IMR-90 (cell line): ENCODE data around the gene COA6. TPM values are rescaled to one million over a fixed set of nuclear protein-coding genes. Genes with fewer than 3 reads are reported as not detected.

ENCODE experiments used
- ATAC-seq: fragments of 200-7000 bp; cut with Tn5 transposase; 2 replicates; pipeline ENCODE4 v1.9.1; 2020; ENCODE audit warnings: low read depth, mild to moderate bottlenecking, moderate library complexity
- BruUV-seq: library from RNA; stranded (reverse); fragments of 400-500 nt; replicated peaks from 2 replicates; lab custom pipeline; 2021; lab: Mats Ljungman, UMichigan
- CTCF ChIA-PET: fragments of 300-600 bp; formaldehyde crosslinking; extraction: SDS; loops from one replicate; lab custom pipeline; 2021; ENCODE audit warnings: antibody characterized with exemption; lab: Yijun Ruan, JAX
- POLR2A ChIA-PET: fragments of 300-600 bp; sonication (Branson Sonifier 250); formaldehyde crosslinking; loops from one replicate; lab custom pipeline; 2022; ENCODE audit warnings: antibody characterized with exemption; ENCODE audit not compliant: unreplicated experiment; lab: Charles Lee
- DNase-seq: peaks from one replicate; pipeline ENCODE4 v3.0.0; 2013
- H2AFZ ChIP-seq: replicated peaks from 2 replicates; pipeline ENCODE3; 2013; ENCODE audit warnings: low read length, mild to moderate bottlenecking; ENCODE audit not compliant: poor library complexity
- H2AK5ac ChIP-seq: 2 replicates; pipeline ENCODE4 v1.6.1; 2013; ENCODE audit warnings: low read depth, low read length, inconsistent platforms
- H2AK9ac ChIP-seq: replicated peaks from 2 replicates; pipeline ENCODE3; 2013; ENCODE audit warnings: mild to moderate bottlenecking, low read depth, low read length, moderate library complexity; ENCODE audit not compliant: poor library complexity
- H2BK120ac ChIP-seq: 2 replicates; pipeline ENCODE4 v1.6.1; 2013; ENCODE audit warnings: low read depth, low read length, inconsistent platforms
- H2BK15ac ChIP-seq: 3 replicates; pipeline ENCODE4 v1.6.1; 2013; ENCODE audit warnings: low read depth, low read length, inconsistent platforms
- H2BK20ac ChIP-seq: 2 replicates; pipeline ENCODE4 v1.6.1; 2013; ENCODE audit warnings: low read depth, mild to moderate bottlenecking, inconsistent platforms, low read length, moderate library complexity
- H2BK5ac ChIP-seq: 2 replicates; pipeline ENCODE4 v1.6.1; 2013; ENCODE audit warnings: mild to moderate bottlenecking, low read depth, low read length, inconsistent platforms; ENCODE audit not compliant: poor library complexity, severe bottlenecking
- H3K14ac ChIP-seq: replicated peaks from 2 replicates; pipeline ENCODE4 v1.6.1; 2013; ENCODE audit warnings: low read depth, low read length, inconsistent platforms
- H3K18ac ChIP-seq: 2 replicates; pipeline ENCODE4 v1.6.1; 2013; ENCODE audit warnings: low read depth, low read length, control low read depth
- H3K23ac ChIP-seq: 2 replicates; pipeline ENCODE4 v1.6.1; 2013; ENCODE audit warnings: low read depth, low read length, inconsistent platforms
- H3K27ac ChIP-seq: 2 replicates; pipeline ENCODE4 v1.5.1; 2013; ENCODE audit warnings: mild to moderate bottlenecking, control low read depth, low read length; ENCODE audit not compliant: insufficient read depth
- H3K27me3 ChIP-seq: 2 replicates; pipeline ENCODE4 v1.6.1; 2013; ENCODE audit warnings: low read length; ENCODE audit not compliant: control insufficient read depth, insufficient read depth
- H3K36me3 ChIP-seq: 2 replicates; pipeline ENCODE4 v1.6.1; 2013; ENCODE audit warnings: low read length, mixed read lengths; ENCODE audit not compliant: control insufficient read depth, insufficient read depth
- H3K4ac ChIP-seq: 2 replicates; pipeline ENCODE4 v1.6.1; 2013; ENCODE audit warnings: low read depth, low read length, inconsistent platforms
- H3K4me1 ChIP-seq: 2 replicates; pipeline ENCODE4 v1.6.1; 2013; ENCODE audit warnings: low read length, mixed read lengths; ENCODE audit not compliant: control insufficient read depth, insufficient read depth
- H3K4me2 ChIP-seq: 2 replicates; pipeline ENCODE4 v1.6.1; 2013; ENCODE audit warnings: low read depth, mild to moderate bottlenecking, control low read depth, low read length, moderate library complexity
- H3K4me3 ChIP-seq: 2 replicates; pipeline ENCODE4 v1.5.1; 2013; ENCODE audit warnings: low read depth, mild to moderate bottlenecking, control low read depth, low read length, moderate library complexity; ENCODE audit not compliant: insufficient read depth
- H3K56ac ChIP-seq: 2 replicates; pipeline ENCODE4 v1.6.1; 2013; ENCODE audit warnings: low read length, inconsistent platforms; ENCODE audit not compliant: insufficient read depth; ENCODE audit errors: extremely low read depth
- H3K79me1 ChIP-seq, 2 experiments: 2 replicates each; pipeline ENCODE4 v1.6.1; 2013; ENCODE audit warnings: low read length in 2 of 2, inconsistent platforms in 1 of 2, low read depth in 1 of 2
- H3K9ac ChIP-seq: 2 replicates; pipeline ENCODE4 v1.6.1; 2013; ENCODE audit warnings: low read depth, low read length, control low read depth
- H3K9me1 ChIP-seq: 2 replicates; pipeline ENCODE4 v1.6.1; 2013; ENCODE audit warnings: low read length, inconsistent platforms; ENCODE audit not compliant: insufficient read depth
- H3K9me3 ChIP-seq: 2 replicates; pipeline ENCODE4 v1.6.1; 2013; ENCODE audit warnings: low read length; ENCODE audit not compliant: control insufficient read depth, insufficient read depth
- H4K20me1 ChIP-seq: 2 replicates; pipeline ENCODE4 v1.6.1; 2013; ENCODE audit warnings: low read length, inconsistent platforms; ENCODE audit not compliant: insufficient read depth
- H4K5ac ChIP-seq: 2 replicates; pipeline ENCODE4 v1.6.1; 2013; ENCODE audit warnings: mild to moderate bottlenecking, low read depth, low read length, control low read depth
- H4K8ac ChIP-seq, 2 experiments: 2 replicates each; pipeline ENCODE4 v1.6.1; 2013; ENCODE audit warnings: low read depth in 2 of 2, low read length in 2 of 2, control low read depth in 1 of 2, inconsistent platforms in 1 of 2
- H4K91ac ChIP-seq: 2 replicates; pipeline ENCODE4 v1.6.1; 2013; ENCODE audit warnings: low read depth, low read length, inconsistent platforms; ENCODE audit not compliant: insufficient read depth
- CEBPB ChIP-seq: IDR thresholded peaks from 2 replicates; pipeline ENCODE4 v1.6.1; 2012; ENCODE audit warnings: low read depth, low read length, improper control_type of control experiment
- FOS ChIP-seq: fragments of 150-350 bp; IDR thresholded peaks from 2 replicates; pipeline ENCODE4 v1.6.1; 2016; ENCODE audit warnings: low read depth, low read length
- WGBS, 2 experiments: methylation state at CpG; one replicate each; pipeline versions ENCODE4 v1.1.5 to v1.1.7; 2013; ENCODE audit warnings: missing lambda C conversion rate in 2 of 2; ENCODE audit not compliant: insufficient read length in 1 of 2; ENCODE audit errors: extremely low coverage in 2 of 2; 5-methylcytosine and 5-hydroxymethylcytosine counted together
- dilution Hi-C: fragments of 300-500 bp; cut with HindIII; formaldehyde crosslinking; loops from one replicate; pipeline ENCODE4 v1.14.3; 2018; ENCODE audit warnings: low sequenced_read_pairs; ENCODE audit not compliant: unreplicated experiment
- in situ Hi-C: fragments of 300-500 bp; cut with MboI; formaldehyde crosslinking; loops from 3 replicates; pipeline ENCODE4 v1.14.3; 2019; ENCODE audit warnings: low sequenced_read_pairs, inconsistent platforms, mixed read lengths
- intact Hi-C: fragments of 100-400 bp; cut with micrococcal nuclease; formaldehyde crosslinking; loops from 2 replicates; pipeline ENCODE4 v1.10.0; 2022
- polyA plus RNA-seq, 3 experiments: library from polyadenylated mRNA; depleted of rRNA; stranded (reverse); fragments of >200 nt; gene quantifications; 2 replicates each; pipeline ENCODE4 v1.2.3, GENCODE V29; 2012; ENCODE audit warnings: low replicate concordance in 1 of 3
- total RNA-seq: library from RNA; depleted of rRNA; stranded (reverse); fragments of >200 nt; gene quantifications from 2 replicates; pipeline ENCODE4 v1.2.3, GENCODE V29; 2012

COA6 gene
- total and polyA plus RNA-seq, 2 of the 4 experiments (the other 2 are of a cell fraction), result 6.8 to 14.3 TPM

DNA sequence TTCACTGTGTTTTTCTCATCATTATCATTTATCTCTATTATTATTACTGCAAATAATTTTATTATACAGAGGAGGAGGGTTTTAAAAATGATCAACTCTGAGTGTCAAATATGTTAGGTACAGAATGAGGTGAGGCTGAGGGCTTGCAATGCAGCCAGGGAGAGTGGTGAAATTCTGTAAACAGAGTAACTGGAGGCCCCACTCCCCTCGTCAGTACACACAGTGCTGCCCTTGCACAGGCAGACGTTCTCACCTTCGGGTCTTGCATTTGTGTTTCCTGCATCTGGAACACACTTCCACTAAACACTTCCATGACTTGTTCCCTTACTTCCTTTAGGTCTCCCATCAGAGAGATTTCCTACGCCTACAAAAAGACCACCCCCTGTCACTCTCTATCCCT, 24.3 kb upstream of the COA6 start:
- H4K20me1 ChIP-seq, result no peaks in the 10 kb centered on the region
- CTCF ChIA-PET, result no interaction called here
- no peak overlapping the region for H2BK120ac ChIP-seq
- no peak overlapping the region for H3K14ac ChIP-seq
- H3K36me3 ChIP-seq, result no peaks in the 10 kb centered on the region
- H3K9ac ChIP-seq, result no peak overlapping the region
- H3K9me1 ChIP-seq, result no peaks in the 10 kb centered on the region
- no peak overlapping the region for H2BK5ac ChIP-seq
- no peak for TF ChIP-seq FOS
- no peak for TF ChIP-seq CEBPB
- no peaks in the 10 kb centered on the region for H3K9me3 ChIP-seq
- peaks cover 6% of the 10 kb centered on the region for H3K27me3 ChIP-seq
- H3K18ac ChIP-seq, result no peak overlapping the region
- no peaks in the 10 kb centered on the region for H3K79me1 ChIP-seq
- H3K4me3 ChIP-seq, result no peak overlapping the region
- H3K56ac ChIP-seq, result no peak overlapping the region
- H4K91ac ChIP-seq, result no peak overlapping the region
- dilution Hi-C loops, result no loop called here
- H2AK9ac ChIP-seq, result no peak overlapping the region
- H3K23ac ChIP-seq, result no peak overlapping the region
- ATAC-seq (no peak), DNase-seq (no peak)
- no peak overlapping the region for H3K27ac ChIP-seq
- BruUV-seq, result no TSS peak
- in situ Hi-C loops, result no loop called here
- no peaks in the 10 kb centered on the region for H3K4me1 ChIP-seq
- H2AFZ ChIP-seq, result peak overlapping the region; percentile 34
- intact Hi-C loops, result no loop called here
- H2BK15ac ChIP-seq, result no peak overlapping the region
- WGBS, 2 experiments, result no CpG with 5 or more reads among the region's 4 CpGs
- H4K8ac ChIP-seq, result no peak overlapping the region
- H4K5ac ChIP-seq, result no peak overlapping the region
- no peak overlapping the region for H2AK5ac ChIP-seq
- no peak overlapping the region for H3K4me2 ChIP-seq
- no peak overlapping the region for H3K4ac ChIP-seq
- H2BK20ac ChIP-seq, result no peak overlapping the region
- POLR2A ChIA-PET, result no interaction called here
